CD14-positive monocyte (primary cell): ENCODE measurements around the gene ASF1B. TPM values are rescaled to one million over a fixed set of nuclear protein-coding genes. Genes with fewer than 3 reads are reported as not detected.
A peak's percentile ranks its signal among the peaks of the same experiment; 100 is the strongest.

ENCODE experiments used
- DNase-seq, 3 donors: peaks; one replicate each; pipeline ENCODE4 v3.0.0-alpha.2; 2011 to 2022
- H2AFZ ChIP-seq: 2 replicates; pipeline ENCODE4 v1.6.0; 2012; ENCODE audit warnings: mild to moderate bottlenecking, low read depth, low read length, inconsistent platforms; ENCODE audit not compliant: insufficient read depth, poor library complexity, severe bottlenecking
- H3K27ac ChIP-seq, 2 donors: 1 replicate in 1 of 2; 2 replicates in 1 of 2; pipeline ENCODE4 v1.5.1; 2012 to 2013; ENCODE audit warnings: low read length in 2 of 2, control low read depth in 1 of 2, inconsistent platforms in 1 of 2, low read depth in 1 of 2, mild to moderate bottlenecking in 1 of 2
- H3K27me3 ChIP-seq, 2 donors: one replicate each; pipeline versions ENCODE4 v1.6.0 to v1.6.1; 2011 to 2013; ENCODE audit warnings: low read length in 2 of 2; ENCODE audit not compliant: control insufficient read depth in 2 of 2, insufficient read depth in 2 of 2
- H3K36me3 ChIP-seq, 2 donors: replicated peaks in 1 of 2; 1 replicate in 1 of 2; 2 replicates in 1 of 2; pipeline versions ENCODE4 v1.5.1 to v1.6.1; 2012 to 2013; ENCODE audit warnings: low read length in 2 of 2, control low read depth in 1 of 2, inconsistent platforms in 1 of 2, mild to moderate bottlenecking in 1 of 2; ENCODE audit not compliant: insufficient read depth in 2 of 2, control insufficient read depth in 1 of 2
- H3K4me1 ChIP-seq, 2 donors: 1 replicate in 1 of 2; 2 replicates in 1 of 2; pipeline versions ENCODE4 v1.5.1 to v1.6.1; 2012 to 2013; ENCODE audit warnings: low read length in 2 of 2, control low read depth in 1 of 2, inconsistent platforms in 1 of 2, mild to moderate bottlenecking in 1 of 2, moderate library complexity in 1 of 2; ENCODE audit not compliant: insufficient read depth in 2 of 2, control insufficient read depth in 1 of 2
- H3K4me2 ChIP-seq: replicated peaks from 2 replicates; pipeline ENCODE3; 2012; ENCODE audit warnings: low read length, moderate library complexity, mild to moderate bottlenecking; ENCODE audit not compliant: poor library complexity, severe bottlenecking; ENCODE audit errors: extremely low read depth
- H3K4me3 ChIP-seq, 3 experiments: fragments of 200-600 bp in 1 of 3; sonication (generic) in 1 of 3; replicated peaks in 1 of 3; 1 replicate in 2 of 3; 2 replicates in 1 of 3; pipeline ENCODE4 v1.5.1; 2011 to 2013; ENCODE audit warnings: low read length in 3 of 3, mild to moderate bottlenecking in 3 of 3, control low read depth in 2 of 3, low read depth in 2 of 3, inconsistent platforms in 1 of 3, moderate library complexity in 1 of 3
- H3K79me2 ChIP-seq: 2 replicates; pipeline ENCODE4 v1.6.0; 2012; ENCODE audit warnings: mild to moderate bottlenecking, control low read depth, inconsistent platforms, low read length, moderate library complexity; ENCODE audit not compliant: insufficient read depth
- H3K9ac ChIP-seq: 2 replicates; pipeline ENCODE4 v1.6.0; 2017; ENCODE audit warnings: low read length, mild to moderate bottlenecking; ENCODE audit not compliant: insufficient read depth, poor library complexity, severe bottlenecking
- H3K9me3 ChIP-seq, 2 donors: replicated peaks in 1 of 2; 1 replicate in 1 of 2; 2 replicates in 1 of 2; pipeline versions ENCODE4 v1.5.1 to v1.6.1; 2012 to 2013; ENCODE audit warnings: low read length in 2 of 2, control low read depth in 1 of 2; ENCODE audit not compliant: control insufficient read depth in 1 of 2, insufficient read depth in 1 of 2
- H4K20me1 ChIP-seq: 2 replicates; pipeline ENCODE4 v1.6.0; 2012; ENCODE audit warnings: mild to moderate bottlenecking, low read length, control low read depth, moderate library complexity; ENCODE audit not compliant: insufficient read depth
- H3K27ac Mint-ChIP-seq, 7 donors: one replicate each; pipeline ENCODE4 v1.8.0; 2020; ENCODE audit warnings: mild to moderate bottlenecking in 7 of 7, mixed read lengths in 7 of 7, moderate library complexity in 6 of 7, inconsistent platforms in 2 of 7
- H3K27me3 Mint-ChIP-seq, 3 donors: one replicate each; pipeline ENCODE4 v1.8.0; 2021 to 2022; ENCODE audit warnings: low read depth in 3 of 3, mild to moderate bottlenecking in 3 of 3, mixed read lengths in 3 of 3, moderate library complexity in 3 of 3, inconsistent platforms in 1 of 3
- H3K36me3 Mint-ChIP-seq, 2 donors: one replicate each; pipeline ENCODE4 v1.8.0; 2020; ENCODE audit warnings: mixed read lengths in 2 of 2, inconsistent platforms in 1 of 2, mild to moderate bottlenecking in 1 of 2
- H3K4me1 Mint-ChIP-seq: one replicate; pipeline ENCODE4 v1.8.0; 2020; ENCODE audit warnings: mild to moderate bottlenecking, mixed read lengths
- H3K4me3 Mint-ChIP-seq, 2 donors: one replicate each; pipeline ENCODE4 v1.8.0; 2020; ENCODE audit warnings: mild to moderate bottlenecking in 2 of 2, mixed read lengths in 2 of 2, moderate library complexity in 1 of 2
- H3K9me3 Mint-ChIP-seq, 7 donors: one replicate each; pipeline ENCODE4 v1.8.0; 2020 to 2022; ENCODE audit warnings: mixed read lengths in 7 of 7, mild to moderate bottlenecking in 6 of 7, moderate library complexity in 6 of 7, inconsistent platforms in 2 of 7
- CTCF ChIP-seq: fragments of 200-600 bp; IDR thresholded peaks from one replicate; pipeline ENCODE4 v1.8.0; 2022; ENCODE audit warnings: antibody characterized with exemption, mild to moderate bottlenecking
- WGBS: methylation state at CpG from one replicate; pipeline ENCODE4 v1.1.5; 2013; ENCODE audit warnings: missing lambda C conversion rate; ENCODE audit not compliant: insufficient coverage; 5-methylcytosine and 5-hydroxymethylcytosine counted together
- intact Hi-C, 2 donors: fragments of 100-400 bp; cut with micrococcal nuclease; formaldehyde crosslinking; loops; one replicate each; pipeline versions ENCODE4 v1.15.0 to v1.15.1; 2023
- polyA plus RNA-seq, 3 donors: library from polyadenylated mRNA; depleted of rRNA in 1 of 3; unstranded in 2 of 3; stranded (reverse) in 1 of 3; fragments of 300-500 nt in 2 of 3; fragments of >200 nt in 1 of 3; fragmentation: Illumina TruSeq in 2 of 3; gene quantifications; 1 replicate in 2 of 3; 2 replicates in 1 of 3; pipeline ENCODE4 v1.2.3, GENCODE V29; 2012 to 2021

Gene ASF1B
- polyA plus RNA-seq, 3 donors: 6.3 to 13.4 (median 9.2) TPM

GRCh38 chr19:14141041-14141440 lies 4.7 kb upstream of the ASF1B start:
- Histone ChIP-seq H3K9me3 (no peaks in the 10 kb centered on the region), H3K9ac (no peak overlapping the region), H4K20me1 (peaks cover 64% of the 10 kb centered on the region), H3K79me2 (peaks cover 87% of the 10 kb centered on the region), H3K4me1 (peaks cover 36 to 45% of the 10 kb centered on the region in 2 donors), H2AFZ (no peak overlapping the region), H3K27me3 (no peaks in the 10 kb centered on the region), H3K36me3 (no peaks in the 10 kb centered on the region), H3K4me3 (no peak overlapping the region), H3K27ac (no peak overlapping the region), H3K4me2 (no peak overlapping the region)
- Mint-ChIP-seq H3K4me1 (peaks cover 49% of the 10 kb centered on the region), H3K27me3 (no peaks in the 10 kb centered on the region), H3K27ac (no peak overlapping the region), H3K4me3 (no peak overlapping the region), H3K36me3 (peaks cover 9 to 11% of the 10 kb centered on the region in 2 donors), H3K9me3 (no peaks in the 10 kb centered on the region)
- WGBS: no CpG with 5 or more reads among the region's 8 CpGs
- no peak for DNase-seq
- TF ChIP-seq CTCF: no peak
- intact Hi-C loops: loop anchor here in 1 of 2 donors (10.0 kb wide), 1 partner anchor 264 kb away; no protein-coding TSS in a partner anchor

- no peaks in the 10 kb centered on the region for H3K27me3 ChIP-seq
- peaks cover 48% of the 10 kb centered on the region for H3K4me1 Mint-ChIP-seq
- H3K4me3 ChIP-seq: peak overlapping the region in 1 of 3 experiments; percentile 24
- H3K9ac ChIP-seq: no peak overlapping the region
- no peaks in the 10 kb centered on the region for H3K27me3 Mint-ChIP-seq
- H2AFZ ChIP-seq: no peak overlapping the region
- H3K4me1 ChIP-seq: peaks cover 46 to 51% of the 10 kb centered on the region in 2 donors
- intact Hi-C loops: loop anchor here in 1 of 2 donors (5.0 to 10.0 kb wide), 3 partner anchors 48 to 265 kb away; partner anchors contain the start of gene SAMD1
- H3K4me2 ChIP-seq: peak overlapping the region; percentile 29
- DNase-seq: peak; percentile 42 to 79 (median 69)
- H3K4me3 Mint-ChIP-seq: peak overlapping the region; percentile 39 to 79
- no peaks in the 10 kb centered on the region for H3K9me3 Mint-ChIP-seq
- peaks cover 87% of the 10 kb centered on the region for H3K79me2 ChIP-seq
- peaks cover 9% of the 10 kb centered on the region in 2 donors for H3K36me3 Mint-ChIP-seq
- peaks cover 53% of the 10 kb centered on the region for H4K20me1 ChIP-seq
- peak overlapping the region; percentile 74 to 93 (median 86) for H3K27ac Mint-ChIP-seq
- WGBS: 0% methylated on average over 6 of the region's 9 CpGs
- H3K36me3 ChIP-seq: no peaks in the 10 kb centered on the region
- no peaks in the 10 kb centered on the region for H3K9me3 ChIP-seq
- TF ChIP-seq CTCF: no peak
- H3K27ac ChIP-seq: peak overlapping the region; percentile 18 to 62
These were observed 3.6 kb upstream of the ASF1B start for GRCh38 chr19:14139944-14140343.
